HL-60 (cell line): ENCODE measurements around the gene KLHL30.

Experiments
- TF ChIP-seq, protein P1 (sequence below): IDR thresholded peaks from 2 replicates; pipeline ENCODE4 v1.6.1; 2012; ENCODE audit warnings: low read depth; ENCODE audit not compliant: insufficient replicate concordance
- TF ChIP-seq, protein P2 (sequence below): IDR thresholded peaks from one replicate; pipeline ENCODE4 v1.5.1; 2011; ENCODE audit warnings: low read length, control low read depth, inconsistent platforms; ENCODE audit not compliant: insufficient read depth

DNA sequence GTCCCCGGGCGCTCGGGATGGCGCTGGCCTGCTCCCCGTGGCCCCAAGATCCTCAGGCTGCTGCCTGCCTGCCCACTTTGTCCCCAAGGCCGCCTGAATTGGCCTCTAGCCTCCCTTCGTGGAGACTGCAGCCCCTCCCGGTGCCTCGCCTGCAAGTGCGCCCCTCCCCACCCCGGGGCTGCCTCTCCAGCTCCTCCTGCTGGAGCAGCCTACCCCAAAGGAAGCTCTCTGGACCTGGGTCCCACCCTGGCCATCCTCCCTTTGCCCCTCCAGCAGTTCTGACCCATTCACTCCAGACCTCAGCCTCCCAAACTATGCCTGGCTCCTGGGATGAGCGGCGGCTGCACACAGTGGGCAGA is 32.1 kb upstream of the KLHL30 start:
- TF ChIP-seq, protein P1, sequence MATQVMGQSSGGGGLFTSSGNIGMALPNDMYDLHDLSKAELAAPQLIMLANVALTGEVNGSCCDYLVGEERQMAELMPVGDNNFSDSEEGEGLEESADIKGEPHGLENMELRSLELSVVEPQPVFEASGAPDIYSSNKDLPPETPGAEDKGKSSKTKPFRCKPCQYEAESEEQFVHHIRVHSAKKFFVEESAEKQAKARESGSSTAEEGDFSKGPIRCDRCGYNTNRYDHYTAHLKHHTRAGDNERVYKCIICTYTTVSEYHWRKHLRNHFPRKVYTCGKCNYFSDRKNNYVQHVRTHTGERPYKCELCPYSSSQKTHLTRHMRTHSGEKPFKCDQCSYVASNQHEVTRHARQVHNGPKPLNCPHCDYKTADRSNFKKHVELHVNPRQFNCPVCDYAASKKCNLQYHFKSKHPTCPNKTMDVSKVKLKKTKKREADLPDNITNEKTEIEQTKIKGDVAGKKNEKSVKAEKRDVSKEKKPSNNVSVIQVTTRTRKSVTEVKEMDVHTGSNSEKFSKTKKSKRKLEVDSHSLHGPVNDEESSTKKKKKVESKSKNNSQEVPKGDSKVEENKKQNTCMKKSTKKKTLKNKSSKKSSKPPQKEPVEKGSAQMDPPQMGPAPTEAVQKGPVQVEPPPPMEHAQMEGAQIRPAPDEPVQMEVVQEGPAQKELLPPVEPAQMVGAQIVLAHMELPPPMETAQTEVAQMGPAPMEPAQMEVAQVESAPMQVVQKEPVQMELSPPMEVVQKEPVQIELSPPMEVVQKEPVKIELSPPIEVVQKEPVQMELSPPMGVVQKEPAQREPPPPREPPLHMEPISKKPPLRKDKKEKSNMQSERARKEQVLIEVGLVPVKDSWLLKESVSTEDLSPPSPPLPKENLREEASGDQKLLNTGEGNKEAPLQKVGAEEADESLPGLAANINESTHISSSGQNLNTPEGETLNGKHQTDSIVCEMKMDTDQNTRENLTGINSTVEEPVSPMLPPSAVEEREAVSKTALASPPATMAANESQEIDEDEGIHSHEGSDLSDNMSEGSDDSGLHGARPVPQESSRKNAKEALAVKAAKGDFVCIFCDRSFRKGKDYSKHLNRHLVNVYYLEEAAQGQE = no peak
- TF ChIP-seq, protein P2, sequence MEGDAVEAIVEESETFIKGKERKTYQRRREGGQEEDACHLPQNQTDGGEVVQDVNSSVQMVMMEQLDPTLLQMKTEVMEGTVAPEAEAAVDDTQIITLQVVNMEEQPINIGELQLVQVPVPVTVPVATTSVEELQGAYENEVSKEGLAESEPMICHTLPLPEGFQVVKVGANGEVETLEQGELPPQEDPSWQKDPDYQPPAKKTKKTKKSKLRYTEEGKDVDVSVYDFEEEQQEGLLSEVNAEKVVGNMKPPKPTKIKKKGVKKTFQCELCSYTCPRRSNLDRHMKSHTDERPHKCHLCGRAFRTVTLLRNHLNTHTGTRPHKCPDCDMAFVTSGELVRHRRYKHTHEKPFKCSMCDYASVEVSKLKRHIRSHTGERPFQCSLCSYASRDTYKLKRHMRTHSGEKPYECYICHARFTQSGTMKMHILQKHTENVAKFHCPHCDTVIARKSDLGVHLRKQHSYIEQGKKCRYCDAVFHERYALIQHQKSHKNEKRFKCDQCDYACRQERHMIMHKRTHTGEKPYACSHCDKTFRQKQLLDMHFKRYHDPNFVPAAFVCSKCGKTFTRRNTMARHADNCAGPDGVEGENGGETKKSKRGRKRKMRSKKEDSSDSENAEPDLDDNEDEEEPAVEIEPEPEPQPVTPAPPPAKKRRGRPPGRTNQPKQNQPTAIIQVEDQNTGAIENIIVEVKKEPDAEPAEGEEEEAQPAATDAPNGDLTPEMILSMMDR = no peak
